ENCODE data around the gene ZBTB17. TPM values are rescaled to one million over a fixed set of nuclear protein-coding genes. Genes with fewer than 3 reads are reported as not detected.
A peak's percentile ranks its signal among the peaks of the same experiment; 100 is the strongest.

Gene ZBTB17
- total RNA-seq, 1 experiment from 2014 or later, result 41.6 TPM

- POLR2A ChIA-PET, result no interaction called here
- Histone ChIP-seq H3K27ac (ENCODE audit: low read length) (peak overlapping the region; percentile 44; the same call in 1 of the 2 replicates), H3K4me1 (ENCODE audit: control insufficient read depth, insufficient read depth, low read length) (peaks cover 38% of the 10 kb centered on the region), H3K27me3 (ENCODE audit: control insufficient read depth, insufficient read depth, low read length) (no peaks in the 10 kb centered on the region), H3K9me3 (ENCODE audit: control insufficient read depth, insufficient read depth, low read depth, low read length) (no peaks in the 10 kb centered on the region), H3K4me3 (ENCODE audit: low read depth in 2 of 2, low read length in 2 of 2) (no peak overlapping the region), H3K36me3 (ENCODE audit: control insufficient read depth, insufficient read depth, low read length) (no peaks in the 10 kb centered on the region)
- BruUV-seq (replicated peaks), result no TSS peak
- intact Hi-C loops (cut with micrococcal nuclease; ENCODE audit: unreplicated experiment) (no loop called here), in situ Hi-C loops (cut with HindIII; ENCODE audit: low pct_unique_long_range_greater_than_20kb, low sequenced_read_pairs) (no loop called here)
- TF ChIP-seq, protein P1, sequence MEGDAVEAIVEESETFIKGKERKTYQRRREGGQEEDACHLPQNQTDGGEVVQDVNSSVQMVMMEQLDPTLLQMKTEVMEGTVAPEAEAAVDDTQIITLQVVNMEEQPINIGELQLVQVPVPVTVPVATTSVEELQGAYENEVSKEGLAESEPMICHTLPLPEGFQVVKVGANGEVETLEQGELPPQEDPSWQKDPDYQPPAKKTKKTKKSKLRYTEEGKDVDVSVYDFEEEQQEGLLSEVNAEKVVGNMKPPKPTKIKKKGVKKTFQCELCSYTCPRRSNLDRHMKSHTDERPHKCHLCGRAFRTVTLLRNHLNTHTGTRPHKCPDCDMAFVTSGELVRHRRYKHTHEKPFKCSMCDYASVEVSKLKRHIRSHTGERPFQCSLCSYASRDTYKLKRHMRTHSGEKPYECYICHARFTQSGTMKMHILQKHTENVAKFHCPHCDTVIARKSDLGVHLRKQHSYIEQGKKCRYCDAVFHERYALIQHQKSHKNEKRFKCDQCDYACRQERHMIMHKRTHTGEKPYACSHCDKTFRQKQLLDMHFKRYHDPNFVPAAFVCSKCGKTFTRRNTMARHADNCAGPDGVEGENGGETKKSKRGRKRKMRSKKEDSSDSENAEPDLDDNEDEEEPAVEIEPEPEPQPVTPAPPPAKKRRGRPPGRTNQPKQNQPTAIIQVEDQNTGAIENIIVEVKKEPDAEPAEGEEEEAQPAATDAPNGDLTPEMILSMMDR (IDR thresholded peaks at IDR 0.05), result no peak
- TF ChIP-seq TCF7L2 (IDR thresholded peaks at IDR 0.05; ENCODE audit: low read depth, low read length) (no peak), SIN3A (IDR thresholded peaks at IDR 0.05; ENCODE audit: borderline replicate concordance, insufficient read depth, low read depth, low read length) (no peak), POLR2AphosphoS5 (IDR thresholded peaks at IDR 0.05; ENCODE audit: low read depth, low read length) (no peak)
- TF ChIP-seq, protein P2, sequence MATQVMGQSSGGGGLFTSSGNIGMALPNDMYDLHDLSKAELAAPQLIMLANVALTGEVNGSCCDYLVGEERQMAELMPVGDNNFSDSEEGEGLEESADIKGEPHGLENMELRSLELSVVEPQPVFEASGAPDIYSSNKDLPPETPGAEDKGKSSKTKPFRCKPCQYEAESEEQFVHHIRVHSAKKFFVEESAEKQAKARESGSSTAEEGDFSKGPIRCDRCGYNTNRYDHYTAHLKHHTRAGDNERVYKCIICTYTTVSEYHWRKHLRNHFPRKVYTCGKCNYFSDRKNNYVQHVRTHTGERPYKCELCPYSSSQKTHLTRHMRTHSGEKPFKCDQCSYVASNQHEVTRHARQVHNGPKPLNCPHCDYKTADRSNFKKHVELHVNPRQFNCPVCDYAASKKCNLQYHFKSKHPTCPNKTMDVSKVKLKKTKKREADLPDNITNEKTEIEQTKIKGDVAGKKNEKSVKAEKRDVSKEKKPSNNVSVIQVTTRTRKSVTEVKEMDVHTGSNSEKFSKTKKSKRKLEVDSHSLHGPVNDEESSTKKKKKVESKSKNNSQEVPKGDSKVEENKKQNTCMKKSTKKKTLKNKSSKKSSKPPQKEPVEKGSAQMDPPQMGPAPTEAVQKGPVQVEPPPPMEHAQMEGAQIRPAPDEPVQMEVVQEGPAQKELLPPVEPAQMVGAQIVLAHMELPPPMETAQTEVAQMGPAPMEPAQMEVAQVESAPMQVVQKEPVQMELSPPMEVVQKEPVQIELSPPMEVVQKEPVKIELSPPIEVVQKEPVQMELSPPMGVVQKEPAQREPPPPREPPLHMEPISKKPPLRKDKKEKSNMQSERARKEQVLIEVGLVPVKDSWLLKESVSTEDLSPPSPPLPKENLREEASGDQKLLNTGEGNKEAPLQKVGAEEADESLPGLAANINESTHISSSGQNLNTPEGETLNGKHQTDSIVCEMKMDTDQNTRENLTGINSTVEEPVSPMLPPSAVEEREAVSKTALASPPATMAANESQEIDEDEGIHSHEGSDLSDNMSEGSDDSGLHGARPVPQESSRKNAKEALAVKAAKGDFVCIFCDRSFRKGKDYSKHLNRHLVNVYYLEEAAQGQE (IDR thresholded peaks at IDR 0.05; ENCODE audit: insufficient read depth in 1 of 2, low read depth in 2 of 2, low read length in 1 of 2), result no peak
- ATAC-seq (peak; percentile 22; the same call in 1 of the 2 replicates), DNase-seq (ENCODE audit: low read depth, low spot score) (no peak)
- CTCF ChIA-PET, result no interaction called here
Measured at GRCh38 chr1:16014509-16015482, 38.9 kb upstream of the ZBTB17 start.

DNA sequence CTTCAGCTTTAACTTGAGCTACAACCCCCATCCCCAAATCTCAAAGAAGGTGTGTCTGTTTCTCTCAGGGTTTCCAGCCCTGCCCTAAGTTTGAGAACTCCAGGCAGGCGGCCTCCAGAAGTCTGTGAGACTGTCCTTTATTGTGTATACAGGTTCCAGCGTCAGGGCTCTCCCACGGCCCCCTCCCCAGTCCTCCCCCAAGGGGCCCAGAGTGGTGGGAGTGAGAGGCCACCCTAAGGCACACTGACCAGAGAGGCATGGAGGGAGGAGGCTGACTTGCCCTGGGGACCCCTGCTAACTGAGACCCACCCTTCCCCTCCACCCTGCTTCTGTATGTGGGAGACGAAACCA is 38.0 kb upstream of the ZBTB17 start:
- TF ChIP-seq, protein P1 (IDR thresholded peaks at IDR 0.05), result no peak
- no peak for TF ChIP-seq TCF7L2 (IDR thresholded peaks at IDR 0.05; ENCODE audit: low read depth, low read length)
- no peak for TF ChIP-seq POLR2AphosphoS5 (IDR thresholded peaks at IDR 0.05; ENCODE audit: low read depth, low read length)
- TF ChIP-seq, protein P2 (IDR thresholded peaks at IDR 0.05; ENCODE audit: insufficient read depth in 1 of 2, low read depth in 2 of 2, low read length in 1 of 2), result no peak
- no peak for TF ChIP-seq SIN3A (IDR thresholded peaks at IDR 0.05; ENCODE audit: borderline replicate concordance, insufficient read depth, low read depth, low read length)
- ATAC-seq (no peak), DNase-seq (ENCODE audit: low read depth, low spot score) (no peak)
- no TSS peak for BruUV-seq (replicated peaks)
- ChIA-PET CTCF (no interaction called here), POLR2A (no interaction called here)
- Histone ChIP-seq H3K4me1 (ENCODE audit: control insufficient read depth, insufficient read depth, low read length) (peaks cover 34% of the 10 kb centered on the region), H3K36me3 (ENCODE audit: control insufficient read depth, insufficient read depth, low read length) (no peaks in the 10 kb centered on the region), H3K27me3 (ENCODE audit: control insufficient read depth, insufficient read depth, low read length) (no peaks in the 10 kb centered on the region), H3K9me3 (ENCODE audit: control insufficient read depth, insufficient read depth, low read depth, low read length) (no peaks in the 10 kb centered on the region), H3K4me3 (ENCODE audit: low read depth in 2 of 2, low read length in 2 of 2) (no peak overlapping the region), H3K27ac (ENCODE audit: low read length) (0 out of 2 replicates have a peak overlapping the region, but pooled peaks have one; percentile 1)
- intact Hi-C loops (cut with micrococcal nuclease; ENCODE audit: unreplicated experiment), result no loop called here
- in situ Hi-C loops (cut with HindIII; ENCODE audit: low pct_unique_long_range_greater_than_20kb, low sequenced_read_pairs), result no loop called here

Data from Panc1 (cell line).